Measurements from ENCODE around the gene PTPRN2. TPM values are rescaled to one million over a fixed set of nuclear protein-coding genes. Genes with fewer than 3 reads are reported as not detected.
A peak's percentile ranks its signal among the peaks of the same experiment; 100 is the strongest.

Gene PTPRN2
- total RNA-seq, 3 donors from 2014 or later, result 0.43 to 0.66 (median 0.63) TPM

DNA sequence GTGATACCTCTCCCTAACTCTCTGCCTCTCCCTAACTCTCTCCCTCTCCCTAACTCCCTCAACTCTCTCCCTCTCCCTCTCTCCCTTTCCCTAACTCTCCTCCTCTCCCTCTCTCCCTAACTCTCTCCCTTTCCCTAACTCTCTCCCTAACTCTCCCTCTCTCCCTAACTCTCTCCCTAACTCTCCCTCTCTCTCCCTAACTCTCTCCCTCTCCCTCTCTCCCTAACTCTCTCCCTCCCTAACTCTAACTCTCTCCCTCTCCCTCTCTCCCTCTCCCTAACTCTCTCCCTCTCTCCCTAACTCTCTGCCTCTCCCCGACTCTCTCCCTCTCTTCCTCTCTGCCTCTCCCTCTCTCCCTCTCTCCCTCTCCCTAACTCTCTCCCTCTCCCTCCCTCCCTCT lies 2.0 kb upstream of the PTPRN2 start:
- peaks cover 9% of the 10 kb centered on the region for H3K4me1 Mint-ChIP-seq (ENCODE audit: low read depth)
- no peaks in the 10 kb centered on the region for H3K9me3 Mint-ChIP-seq
- no peak for DNase-seq
- no peak overlapping the region for H3K4me3 Mint-ChIP-seq
- ATAC-seq, result no peak
- H3K27me3 Mint-ChIP-seq (ENCODE audit: low read depth), result peaks cover 27% of the 10 kb centered on the region
- no peaks in the 10 kb centered on the region for H3K36me3 Mint-ChIP-seq (ENCODE audit: insufficient read depth)

GRCh38 chr7:158588878-158589442 lies 1.3 kb upstream of the PTPRN2 start:
- H3K4me3 Mint-ChIP-seq, result peak overlapping the region; percentile 25
- peaks cover 9% of the 10 kb centered on the region for H3K4me1 Mint-ChIP-seq (ENCODE audit: low read depth)
- ATAC-seq, result no peak
- H3K9me3 Mint-ChIP-seq, result no peaks in the 10 kb centered on the region
- DNase-seq, result no peak
- peaks cover 34% of the 10 kb centered on the region for H3K27me3 Mint-ChIP-seq (ENCODE audit: low read depth)
- H3K36me3 Mint-ChIP-seq (ENCODE audit: insufficient read depth), result no peaks in the 10 kb centered on the region

DNA sequence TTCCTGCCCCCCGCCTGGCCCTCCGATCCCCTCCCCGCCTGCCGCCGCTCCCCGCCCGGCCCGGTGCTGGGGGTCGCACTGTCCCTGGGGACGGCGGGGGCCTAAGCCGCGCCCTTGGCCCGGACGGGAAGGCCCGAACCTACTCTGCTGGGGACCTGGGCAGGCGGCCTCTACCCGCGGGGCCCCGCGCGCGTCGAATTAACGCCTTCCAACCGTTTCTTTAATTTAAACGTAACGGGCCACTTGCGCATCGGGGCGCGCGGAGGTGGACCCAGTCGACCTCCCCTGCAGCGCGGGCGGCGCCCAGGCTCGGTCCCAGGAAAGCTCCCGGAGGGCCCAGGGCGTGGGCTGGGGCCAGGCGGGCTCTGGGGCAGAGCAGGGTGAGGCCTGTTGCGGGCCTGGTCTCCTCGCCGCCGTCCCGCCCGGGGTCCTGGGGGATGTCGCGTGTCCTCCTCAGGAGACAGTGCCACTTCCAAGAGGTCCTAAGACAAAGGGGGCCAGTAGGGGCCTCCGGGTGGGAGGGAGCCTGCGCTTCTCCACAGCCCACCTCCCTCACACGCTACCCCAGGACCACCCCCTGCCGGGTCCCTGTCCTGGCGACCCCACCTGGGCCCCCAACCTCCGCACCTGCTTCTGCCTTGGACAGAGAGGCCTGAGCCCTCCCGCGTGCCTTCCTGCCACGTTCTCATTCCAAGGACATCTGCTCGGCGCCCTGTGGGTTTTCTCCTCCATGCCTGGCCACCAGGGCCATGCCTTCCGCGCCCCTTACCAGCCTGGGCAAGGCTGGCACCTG lies 658 bp upstream of the PTPRN2 start:
- Mint-ChIP-seq H3K27me3 (ENCODE audit: low read depth) (peaks cover 41% of the 10 kb centered on the region), H3K36me3 (ENCODE audit: insufficient read depth) (no peaks in the 10 kb centered on the region), H3K4me3 (no peak overlapping the region), H3K4me1 (ENCODE audit: low read depth) (peaks cover 9% of the 10 kb centered on the region), H3K9me3 (no peaks in the 10 kb centered on the region)
- DNase-seq (no peak), ATAC-seq (peak; percentile 13 to 39)

- ATAC-seq, result no peak
- DNase-seq, result no peak
- Mint-ChIP-seq H3K4me1 (ENCODE audit: low read depth) (peaks cover 9% of the 10 kb centered on the region), H3K27me3 (ENCODE audit: low read depth) (peaks cover 51% of the 10 kb centered on the region), H3K4me3 (no peak overlapping the region), H3K36me3 (ENCODE audit: insufficient read depth) (no peaks in the 10 kb centered on the region), H3K9me3 (no peaks in the 10 kb centered on the region)
Measured at GRCh38 chr7:158586499-158587161, 993 bp downstream of the PTPRN2 start.

- Mint-ChIP-seq H3K4me1 (ENCODE audit: low read depth) (peaks cover 9% of the 10 kb centered on the region), H3K9me3 (no peaks in the 10 kb centered on the region), H3K36me3 (ENCODE audit: insufficient read depth) (no peaks in the 10 kb centered on the region), H3K4me3 (peak overlapping the region; percentile 68), H3K27me3 (ENCODE audit: low read depth) (peaks cover 51% of the 10 kb centered on the region)
- DNase-seq (no peak), ATAC-seq (no peak)
Measured at GRCh38 chr7:158585721-158586498, 1.7 kb downstream of the PTPRN2 start.

DNA sequence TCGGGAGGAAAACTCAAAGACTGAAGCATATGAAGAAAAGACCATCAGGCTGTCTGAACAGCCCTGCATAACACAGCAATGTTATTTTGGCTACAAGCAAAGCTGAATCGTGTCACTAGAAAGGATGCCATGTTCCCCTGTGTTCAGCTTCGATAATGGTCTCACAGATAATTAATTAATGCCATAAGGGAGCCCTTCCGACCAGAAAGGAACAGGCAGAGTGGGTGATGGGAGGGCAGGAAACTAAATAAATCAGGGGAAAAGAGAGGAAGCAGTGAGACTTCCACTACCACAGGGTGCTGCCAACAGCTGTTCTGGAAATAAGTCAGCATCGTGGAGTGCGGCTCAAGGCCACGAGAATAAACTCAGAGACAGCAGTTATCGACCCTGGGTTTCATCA lies 3.2 kb downstream of the PTPRN2 start:
- Mint-ChIP-seq H3K4me1 (ENCODE audit: low read depth) (peaks cover 9% of the 10 kb centered on the region), H3K9me3 (peaks cover 10% of the 10 kb centered on the region), H3K36me3 (ENCODE audit: insufficient read depth) (no peaks in the 10 kb centered on the region), H3K27me3 (ENCODE audit: low read depth) (peaks cover 50% of the 10 kb centered on the region), H3K4me3 (no peak overlapping the region)
- DNase-seq (no peak), ATAC-seq (no peak)

DNA sequence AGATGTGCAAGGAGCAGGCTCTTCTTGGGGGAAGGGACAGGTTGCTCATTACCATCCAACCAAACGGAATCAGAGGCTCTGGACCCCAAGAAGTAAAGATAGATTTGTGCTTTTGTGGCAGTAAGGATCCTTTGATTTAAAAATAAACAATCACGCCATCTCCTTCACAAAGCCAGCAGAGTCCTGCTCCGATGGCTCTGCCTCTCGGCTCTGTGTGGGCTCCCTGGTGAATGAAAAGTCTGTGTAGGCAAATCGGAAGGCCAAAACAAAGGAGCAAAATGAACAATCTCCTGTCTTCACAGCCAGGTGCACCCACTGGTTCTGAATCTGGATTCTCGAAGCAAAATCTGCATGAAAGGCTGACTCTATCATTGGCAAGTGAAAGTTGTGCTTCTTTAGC lies 3.8 kb downstream of the PTPRN2 start:
- DNase-seq (no peak), ATAC-seq (no peak)
- no peaks in the 10 kb centered on the region for H3K36me3 Mint-ChIP-seq (ENCODE audit: insufficient read depth)
- H3K27me3 Mint-ChIP-seq (ENCODE audit: low read depth), result peaks cover 45% of the 10 kb centered on the region
- H3K4me3 Mint-ChIP-seq, result no peak overlapping the region
- H3K4me1 Mint-ChIP-seq (ENCODE audit: low read depth), result peaks cover 9% of the 10 kb centered on the region
- peaks cover 14% of the 10 kb centered on the region for H3K9me3 Mint-ChIP-seq

DNA sequence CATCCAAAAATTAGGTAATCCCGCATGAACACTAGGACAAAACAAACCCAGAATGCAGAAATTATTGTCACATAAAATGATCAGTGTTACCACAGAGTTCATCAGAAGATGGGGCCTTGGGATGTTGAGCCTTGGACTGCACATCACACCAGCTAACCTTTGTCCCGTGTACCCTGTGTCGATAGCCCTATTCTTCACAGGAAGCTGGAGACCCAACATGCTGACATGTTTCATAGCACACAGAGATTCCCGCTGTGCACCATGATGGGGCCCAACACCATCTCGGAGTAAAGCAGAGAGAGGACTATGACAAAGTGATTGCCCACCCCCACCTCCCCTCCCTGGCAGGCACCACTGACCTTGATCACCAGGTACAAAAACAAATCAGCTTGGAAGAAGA lies 4.5 kb downstream of the PTPRN2 start:
- Mint-ChIP-seq H3K4me1 (ENCODE audit: low read depth) (peaks cover 8% of the 10 kb centered on the region), H3K9me3 (peaks cover 14% of the 10 kb centered on the region), H3K27me3 (ENCODE audit: low read depth) (peaks cover 42% of the 10 kb centered on the region), H3K36me3 (ENCODE audit: insufficient read depth) (no peaks in the 10 kb centered on the region), H3K4me3 (no peak overlapping the region)
- no peak for DNase-seq
- ATAC-seq, result no peak

DNA sequence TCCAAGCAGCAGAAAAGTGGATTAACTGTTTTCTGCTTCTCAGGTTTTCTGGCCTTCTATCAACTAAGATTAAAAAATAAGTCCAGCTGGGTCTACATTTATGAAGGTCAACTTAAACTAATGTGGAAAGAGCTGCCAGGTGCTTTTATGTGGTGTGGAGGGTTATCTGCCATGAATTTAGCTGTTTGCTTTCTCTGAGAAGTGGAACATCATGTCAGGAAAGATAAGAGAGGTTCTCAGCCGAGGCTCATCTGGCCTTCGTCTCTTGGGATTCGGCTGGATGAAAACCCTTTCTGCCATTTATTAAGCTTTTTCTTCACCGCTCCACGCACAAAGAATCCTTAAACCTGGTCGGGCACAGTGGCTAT lies 5.5 kb downstream of the PTPRN2 start:
- Mint-ChIP-seq H3K9me3 (peaks cover 14% of the 10 kb centered on the region), H3K4me3 (no peak overlapping the region), H3K4me1 (ENCODE audit: low read depth) (peaks cover 8% of the 10 kb centered on the region), H3K27me3 (ENCODE audit: low read depth) (peaks cover 42% of the 10 kb centered on the region), H3K36me3 (ENCODE audit: insufficient read depth) (no peaks in the 10 kb centered on the region)
- ATAC-seq, result no peak
- no peak for DNase-seq

DNA sequence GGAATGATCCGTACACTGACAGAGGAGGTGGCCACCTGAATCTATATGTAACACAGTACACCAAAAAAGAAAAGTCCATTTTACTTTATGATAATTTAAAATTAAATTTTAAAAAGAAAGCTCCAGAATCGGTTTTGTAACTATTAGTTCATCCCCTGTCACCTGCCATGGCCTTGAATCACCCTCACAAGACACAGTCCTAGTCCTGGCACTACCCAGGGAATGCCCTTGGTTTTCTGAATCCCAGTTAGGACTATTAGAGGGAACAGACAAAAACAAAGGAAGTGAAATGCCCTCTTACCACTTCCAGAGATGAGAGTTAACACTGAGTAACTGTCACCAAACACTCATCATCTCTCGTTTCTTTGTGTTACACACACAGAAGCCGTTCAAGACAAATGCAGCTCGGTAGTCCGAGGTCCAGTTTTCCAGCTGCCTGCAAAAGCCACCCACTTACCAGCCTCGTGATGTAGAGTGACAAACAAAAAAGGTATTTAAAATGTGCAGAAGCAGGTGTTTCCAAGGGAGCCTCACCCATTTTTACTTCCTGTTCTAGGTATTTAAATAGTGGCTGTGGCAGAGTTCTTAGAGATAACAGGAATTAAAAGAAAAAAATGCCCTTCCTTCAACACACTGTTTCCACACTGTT lies 6.1 kb downstream of the PTPRN2 start:
- H3K4me3 Mint-ChIP-seq, result no peak overlapping the region
- H3K27me3 Mint-ChIP-seq (ENCODE audit: low read depth), result peaks cover 42% of the 10 kb centered on the region
- H3K9me3 Mint-ChIP-seq, result peaks cover 14% of the 10 kb centered on the region
- H3K36me3 Mint-ChIP-seq (ENCODE audit: insufficient read depth), result no peaks in the 10 kb centered on the region
- ATAC-seq (no peak), DNase-seq (no peak)
- H3K4me1 Mint-ChIP-seq (ENCODE audit: low read depth), result peaks cover 8% of the 10 kb centered on the region

GRCh38 chr7:158579662-158580646 lies 7.7 kb downstream of the PTPRN2 start:
- DNase-seq (no peak), ATAC-seq (no peak)
- Mint-ChIP-seq H3K9me3 (peaks cover 14% of the 10 kb centered on the region), H3K36me3 (ENCODE audit: insufficient read depth) (no peaks in the 10 kb centered on the region), H3K4me3 (no peak overlapping the region), H3K27me3 (ENCODE audit: low read depth) (peaks cover 27% of the 10 kb centered on the region), H3K4me1 (ENCODE audit: low read depth) (no peaks in the 10 kb centered on the region)

DNA sequence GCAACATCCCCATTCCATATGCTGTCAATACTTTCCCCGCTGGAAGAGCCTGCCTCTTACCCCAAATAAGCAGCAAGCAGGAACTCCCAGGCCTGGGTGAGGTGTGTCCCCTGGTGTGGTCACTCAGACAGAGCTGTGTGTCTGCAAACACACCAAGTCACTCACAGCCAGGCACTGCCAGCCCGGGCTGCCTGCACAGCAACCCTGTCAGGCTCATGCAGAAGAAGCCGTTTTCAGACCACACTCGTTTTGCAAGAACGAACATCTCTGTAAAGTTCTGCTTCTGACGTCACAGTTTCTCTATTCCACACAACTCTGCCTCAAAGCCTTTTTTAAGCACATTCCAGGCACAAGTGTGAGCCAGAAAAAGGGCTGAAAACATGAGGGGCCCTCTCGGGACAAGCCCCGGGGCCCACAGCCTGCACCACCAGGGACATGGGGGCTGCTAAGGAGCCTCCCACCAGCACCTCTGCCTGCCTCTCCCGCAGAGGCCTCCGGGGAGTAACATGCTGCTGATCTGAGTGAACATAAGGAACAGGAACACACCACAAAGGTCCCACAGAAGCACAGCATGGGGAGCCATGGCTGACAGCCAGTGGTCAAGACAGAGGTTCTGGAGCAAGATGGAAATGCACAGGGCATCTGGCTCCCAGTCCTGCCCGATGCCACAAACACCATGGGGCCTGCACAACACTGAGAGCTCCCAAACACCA lies 11.4 kb downstream of the PTPRN2 start:
- peaks cover 4% of the 10 kb centered on the region for H3K27me3 Mint-ChIP-seq (ENCODE audit: low read depth)
- no peak for DNase-seq
- ATAC-seq, result no peak
- H3K36me3 Mint-ChIP-seq (ENCODE audit: insufficient read depth), result no peaks in the 10 kb centered on the region
- H3K4me3 Mint-ChIP-seq, result no peak overlapping the region
- no peaks in the 10 kb centered on the region for H3K4me1 Mint-ChIP-seq (ENCODE audit: low read depth)
- H3K9me3 Mint-ChIP-seq, result peaks cover 14% of the 10 kb centered on the region

All from activated T-cell treated with anti-CD3 and anti-CD28 coated beads, Interleukin-2, amount 50 U/mL, for 4 hours (primary cell).